GM19023 (cell line): Measurements from ENCODE around the gene EIF5.

Experiments
- ATAC-seq: cut with Tn5 transposase; IDR thresholded peaks from one replicate; pipeline ENCODE4 v1.9.1; 2021; ENCODE audit warnings: mild to moderate bottlenecking, moderate library complexity; ENCODE audit not compliant: unreplicated experiment

Gene EIF5

GRCh38 chr14:103361867-103362266, 27.8 kb downstream of the EIF5 start:
- no peak for ATAC-seq

- no peak for ATAC-seq
Observed at GRCh38 chr14:103362780-103363179, 28.7 kb downstream of the EIF5 start.

DNA sequence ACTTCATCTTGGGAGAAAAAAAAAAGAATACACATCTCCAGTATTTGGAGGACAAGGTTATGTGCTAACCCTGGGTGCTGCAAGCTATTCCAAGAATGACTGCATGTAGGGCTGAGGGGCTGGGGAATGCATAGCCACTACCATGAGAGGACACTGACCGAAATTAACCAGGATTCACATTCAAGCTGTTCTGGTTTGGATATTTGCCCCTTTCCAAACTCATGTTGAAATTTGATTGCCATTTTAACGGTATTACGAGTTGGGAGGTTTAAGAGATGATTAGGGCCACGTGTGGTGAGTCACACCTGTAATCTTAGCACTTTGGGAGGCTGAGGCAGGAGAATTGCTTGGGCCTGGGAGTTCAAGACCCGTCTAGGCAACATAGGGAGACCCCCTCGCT, 32.7 kb downstream of the EIF5 start:
- no peak for ATAC-seq

- no peak for ATAC-seq
Observed at GRCh38 chr14:103367995-103368394, 34.0 kb downstream of the EIF5 start.

DNA sequence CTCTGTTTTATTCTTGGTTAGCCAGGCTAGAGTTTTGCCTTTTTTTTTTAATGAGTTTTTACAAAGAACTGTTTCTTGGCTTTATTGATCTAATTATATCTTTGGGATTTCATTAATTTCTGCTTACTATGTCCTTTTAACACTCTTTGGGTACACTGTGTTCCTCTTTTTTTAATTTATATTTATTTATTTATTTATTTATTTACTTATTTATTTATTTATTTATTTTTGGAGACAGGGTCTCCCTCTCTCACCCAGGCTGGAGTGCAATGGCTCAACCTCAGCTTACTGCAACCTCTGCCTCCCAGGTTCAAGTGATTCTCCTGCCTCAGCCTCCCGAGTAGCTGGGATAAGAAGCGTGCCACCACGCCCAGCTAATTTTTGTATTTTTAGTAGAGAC, 36.0 kb downstream of the EIF5 start:
- ATAC-seq, result no peak

- no peak for ATAC-seq
Observed at GRCh38 chr14:103372017-103372416, 38.0 kb downstream of the EIF5 start.

DNA sequence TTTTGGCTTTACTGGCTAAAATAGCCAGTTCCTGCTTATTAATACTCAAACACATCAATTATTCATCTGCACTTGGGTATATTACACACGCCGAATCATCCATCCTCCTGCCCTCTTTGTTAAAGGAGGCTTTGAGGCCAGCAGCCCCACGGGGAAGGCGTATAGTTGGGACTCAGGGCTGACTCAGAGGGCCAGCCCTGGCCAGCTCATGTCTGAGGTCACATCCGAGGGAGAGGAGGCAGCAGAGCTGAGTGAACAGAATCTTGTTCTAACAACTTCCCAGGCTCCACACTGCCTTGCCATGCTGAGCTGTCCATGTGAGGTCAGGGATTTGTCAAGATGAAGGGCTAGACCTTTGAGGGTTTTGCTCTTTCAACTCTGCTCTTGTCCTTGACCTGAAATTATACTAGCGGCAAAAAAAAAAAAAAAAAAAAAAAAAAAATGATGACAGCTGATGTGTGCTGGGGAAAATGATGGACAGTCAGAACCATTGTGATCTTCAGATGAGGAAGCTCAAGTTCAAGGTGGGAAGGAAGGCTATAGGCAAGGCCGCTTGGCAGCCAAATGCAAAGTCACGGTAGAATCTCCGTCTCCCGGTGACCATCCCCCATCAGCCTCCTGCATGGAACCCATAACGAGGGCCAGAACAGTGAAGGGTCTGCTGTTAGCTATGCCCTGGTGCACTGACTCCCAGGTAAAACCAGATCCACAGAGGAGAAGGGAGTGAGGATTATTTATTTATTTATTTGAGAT, 38.7 kb downstream of the EIF5 start:
- ATAC-seq, result no peak

GRCh38 chr14:103374121-103374520, 40.1 kb downstream of the EIF5 start:
- no peak for ATAC-seq

DNA sequence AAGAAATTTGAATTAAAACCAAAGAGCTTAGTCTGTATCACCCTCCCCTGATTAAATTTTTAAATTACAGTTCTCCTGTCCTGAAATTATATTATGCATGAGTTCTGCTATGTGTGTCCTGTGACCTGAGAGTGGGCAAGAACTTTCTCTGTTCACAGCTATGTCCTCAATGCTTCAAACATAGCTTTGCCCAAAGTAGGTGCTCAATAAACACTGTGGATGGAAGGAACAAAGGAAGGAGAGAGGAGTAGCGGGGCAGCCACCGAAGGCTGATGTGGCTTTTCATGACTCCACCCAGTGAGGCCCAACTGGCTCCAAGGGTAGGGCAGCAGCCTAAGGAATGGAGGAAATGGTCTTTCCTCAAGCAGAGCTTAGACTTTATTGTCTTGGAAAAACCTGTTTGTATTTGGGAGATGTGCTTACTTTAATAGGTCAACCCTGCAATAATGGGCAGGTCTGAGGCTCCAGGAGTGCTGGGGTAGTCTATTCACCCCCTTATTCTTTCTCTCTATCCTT, 43.5 kb downstream of the EIF5 start:
- ATAC-seq, result no peak

- ATAC-seq, result no peak
Observed at GRCh38 chr14:103378038-103378854, 44.2 kb downstream of the EIF5 start.

DNA sequence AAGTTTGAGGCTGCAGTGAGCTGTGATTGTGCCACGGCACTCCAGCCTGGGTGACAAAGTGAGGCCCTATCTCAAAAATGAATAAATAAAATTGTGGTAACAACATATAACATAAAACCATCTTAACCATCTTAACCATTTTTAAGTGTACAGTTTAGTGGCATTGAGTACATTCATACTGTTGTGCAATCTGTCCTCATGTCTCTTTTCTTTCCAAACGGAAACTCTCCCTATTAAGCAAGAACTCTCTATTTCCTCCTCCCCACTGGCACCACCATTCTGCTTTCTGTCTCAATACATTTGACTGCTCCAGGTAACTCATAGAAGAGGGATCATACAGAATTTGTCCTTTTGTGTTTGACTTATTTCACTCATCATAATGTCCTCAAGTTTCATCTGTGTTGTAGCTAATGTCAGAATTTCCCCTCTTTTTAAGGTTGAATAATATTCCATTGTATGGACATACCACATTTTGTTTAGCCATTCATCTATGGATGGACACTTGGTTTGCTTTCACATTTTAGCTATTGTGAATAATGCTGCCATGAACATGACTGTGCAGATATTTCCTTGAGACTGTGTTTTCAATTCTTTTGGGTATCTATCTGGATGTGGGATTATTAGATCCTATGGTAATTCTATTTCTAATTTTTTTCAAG, 46.8 kb downstream of the EIF5 start:
- no peak for ATAC-seq

- no peak for ATAC-seq
Observed at GRCh38 chr14:103382376-103382775, 48.3 kb downstream of the EIF5 start.

DNA sequence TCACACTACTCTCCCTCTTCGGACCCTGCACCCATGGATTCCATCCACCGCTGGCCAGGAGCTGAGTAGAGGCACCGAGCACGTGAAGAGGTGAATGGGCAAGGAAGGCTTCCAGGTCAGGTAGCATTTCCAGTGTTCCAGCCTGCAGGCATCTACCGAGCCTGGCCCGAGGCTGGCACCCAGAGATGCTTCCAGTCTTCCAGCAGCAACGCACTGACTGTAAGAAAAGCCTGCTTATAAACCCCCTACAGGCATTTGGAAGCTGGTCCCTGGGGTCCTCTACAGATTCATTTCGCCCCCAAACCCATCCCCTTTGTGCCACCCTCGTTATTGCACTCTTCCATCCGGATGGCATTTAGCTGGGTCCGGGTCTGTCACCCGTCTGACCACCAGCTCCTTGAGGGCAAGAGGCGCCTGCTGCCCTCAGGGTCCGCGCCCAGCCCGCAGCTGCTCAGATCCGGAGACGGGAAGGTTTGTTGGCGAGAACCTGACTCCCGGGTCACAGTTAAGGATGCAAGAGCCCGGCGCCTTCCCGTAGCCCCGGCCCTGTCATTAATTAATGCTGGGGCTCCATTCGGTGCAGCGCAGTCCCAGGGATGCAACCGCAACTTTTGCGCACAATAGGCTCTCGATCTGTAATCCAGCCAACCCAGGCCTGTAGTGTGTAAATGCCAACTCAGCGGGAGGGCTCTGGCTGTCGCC, 50.6 kb downstream of the EIF5 start:
- peak; percentile 4 for ATAC-seq

DNA sequence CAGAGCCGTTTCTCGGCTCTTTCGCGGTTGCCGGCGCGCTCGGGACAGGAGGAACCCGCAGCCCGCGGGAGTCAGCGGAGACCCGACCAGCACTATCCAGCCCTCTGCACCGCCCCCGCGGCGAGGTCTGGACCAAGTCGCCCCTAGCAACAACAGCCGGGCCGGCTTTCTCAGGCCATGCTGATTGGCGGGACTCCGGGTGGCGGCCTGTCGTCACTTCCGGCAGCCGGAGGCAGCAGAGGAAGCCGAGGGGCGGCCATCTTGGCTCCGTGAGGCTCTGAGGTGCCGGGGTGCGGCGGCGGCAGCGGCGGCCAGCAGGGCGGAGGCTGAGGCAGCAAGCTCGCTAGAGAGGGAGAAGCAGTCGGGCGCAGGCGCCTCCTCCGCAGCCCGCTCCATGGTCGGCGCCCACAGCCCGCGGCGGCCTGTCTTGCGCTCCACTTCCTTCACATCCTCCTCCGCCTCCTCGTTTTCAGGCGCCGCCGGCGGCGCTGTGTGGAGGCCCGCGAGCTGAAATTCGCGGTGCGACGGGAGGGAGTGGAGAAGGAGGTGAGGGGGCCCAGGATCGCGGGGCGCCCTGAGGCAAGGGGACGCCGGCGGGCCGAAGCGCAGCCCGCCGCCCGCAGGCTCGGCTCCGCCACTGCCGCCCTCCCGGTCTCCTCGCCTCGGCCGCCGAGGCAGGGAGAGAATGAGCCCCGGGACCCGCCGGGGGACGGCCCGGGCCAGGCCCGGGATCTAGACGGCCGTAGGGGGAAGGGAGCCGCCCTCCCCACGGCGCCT, 51.3 kb downstream of the EIF5 start, which contains the start of gene MARK3:
TSS of gene MARK3 (plus strand) at position 264 of the 777 bp plus-strand sequence. CDS start 615 bp downstream, outside the sequence.
- peak; percentile 97 for ATAC-seq

DNA sequence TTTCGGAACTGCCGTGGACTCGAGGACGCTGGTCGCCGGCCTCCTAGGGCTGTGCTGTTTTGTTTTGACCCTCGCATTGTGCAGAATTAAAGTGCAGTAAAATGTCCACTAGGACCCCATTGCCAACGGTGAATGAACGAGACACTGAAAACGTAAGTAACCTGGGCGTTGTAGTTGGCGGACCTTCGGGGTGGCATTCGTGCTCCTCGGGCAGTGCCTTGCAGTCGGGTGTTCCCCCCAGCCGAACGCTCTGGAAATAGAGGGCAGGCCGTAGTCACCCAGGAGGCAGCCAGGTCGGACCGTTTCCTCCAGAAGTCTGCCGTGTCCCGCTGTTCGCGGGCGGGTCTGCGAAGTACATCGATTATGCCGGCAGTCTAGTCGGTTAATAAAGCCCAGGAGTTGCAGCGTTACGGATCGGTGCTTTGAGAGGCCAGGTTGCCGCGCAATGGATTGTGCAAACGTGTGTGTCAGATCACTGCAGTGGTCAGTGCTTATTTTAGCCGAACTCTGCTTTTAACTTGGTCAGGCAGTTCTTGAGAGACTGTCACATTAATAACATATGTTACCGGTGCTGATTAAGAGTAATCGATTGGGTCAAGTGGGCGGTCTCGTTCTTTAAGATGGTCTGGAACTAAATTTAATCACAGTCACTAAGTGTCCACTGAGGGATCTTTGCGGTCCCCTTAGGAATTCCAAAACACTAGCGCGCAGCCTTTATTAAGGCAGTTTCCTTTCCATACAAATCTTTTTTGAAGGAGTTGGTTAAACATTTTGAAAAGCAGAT, 52.1 kb downstream of the EIF5 start:
- ATAC-seq, result peak; percentile 7

- no peak for ATAC-seq
Observed at GRCh38 chr14:103386713-103387329, 52.8 kb downstream of the EIF5 start.

GRCh38 chr14:103388664-103389063, 54.6 kb downstream of the EIF5 start:
- ATAC-seq, result no peak

DNA sequence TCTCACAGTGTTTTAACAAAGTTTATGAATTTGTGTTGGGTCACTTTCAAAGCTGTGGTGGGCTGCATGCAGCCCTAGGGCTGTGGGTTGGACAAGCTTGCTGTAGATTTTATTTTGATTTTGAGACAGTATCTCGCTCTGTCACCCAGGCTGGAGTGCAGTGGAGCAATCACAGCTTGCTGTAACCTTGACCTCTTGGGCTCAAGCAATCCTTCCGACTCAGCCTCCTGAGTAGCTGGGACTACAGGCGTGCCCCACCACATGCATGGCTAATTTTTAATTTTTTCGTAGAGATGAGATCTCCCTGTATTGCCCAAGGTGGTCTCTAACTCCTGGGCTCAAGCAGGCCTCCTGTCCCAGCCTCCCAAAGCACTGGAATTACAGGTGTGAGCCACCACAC, 56.6 kb downstream of the EIF5 start:
- ATAC-seq, result no peak

DNA sequence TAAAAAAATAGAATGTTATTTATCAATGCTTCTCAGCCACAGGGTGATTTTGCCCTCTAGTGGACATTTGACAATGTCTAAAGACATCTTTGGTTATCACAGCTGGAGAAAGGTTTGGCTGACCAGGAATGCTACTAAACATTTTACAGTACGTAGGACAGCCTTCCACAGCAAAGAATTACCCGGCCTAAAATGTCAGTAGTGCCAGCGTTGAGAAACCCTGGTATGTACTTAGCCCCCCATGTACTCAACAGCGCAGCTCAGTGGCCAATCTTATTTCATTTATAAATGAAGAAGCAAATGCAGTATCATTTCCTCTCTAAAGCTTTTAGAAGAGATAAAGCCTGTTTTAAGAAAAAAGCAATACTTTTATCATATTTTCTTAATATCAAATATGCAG, 57.0 kb downstream of the EIF5 start:
- no peak for ATAC-seq
